Astrocyte (in vitro differentiated cells and primary cell): ENCODE data around the gene GTF3C6.

Experiments
- EZH2 ChIP-seq: IDR thresholded peaks from 2 replicates; pipeline ENCODE4 v1.6.1; 2012; ENCODE audit warnings: mild to moderate bottlenecking, low read length, inconsistent platforms; ENCODE audit not compliant: insufficient read depth
- TF ChIP-seq, protein P1 (sequence below): IDR thresholded peaks from 2 replicates; pipeline ENCODE4 v1.5.1; 2011; ENCODE audit warnings: low read depth, mild to moderate bottlenecking, inconsistent platforms, low read length, moderate library complexity; ENCODE audit not compliant: insufficient read depth

DNA sequence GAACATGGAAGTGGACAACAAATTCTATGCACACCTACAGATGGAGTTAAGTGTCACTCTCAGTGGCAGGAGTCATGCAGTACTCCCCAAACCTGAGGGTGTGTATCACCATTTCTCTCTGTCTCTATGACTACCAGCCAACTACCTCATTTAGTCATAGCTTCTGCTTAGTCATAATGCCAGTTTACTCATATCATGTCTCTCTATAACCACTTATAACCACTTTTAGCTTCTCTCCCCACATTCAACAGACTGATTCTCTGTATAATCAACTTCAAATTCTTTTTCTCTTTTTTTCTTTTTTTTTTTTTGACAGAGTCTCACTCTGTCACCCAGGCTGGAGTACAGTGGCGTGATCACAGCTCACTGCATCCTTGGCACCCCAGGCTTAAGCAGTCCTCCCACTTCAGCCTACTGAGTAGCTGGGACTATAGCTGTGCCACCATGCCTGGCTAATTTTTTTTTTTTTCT lies 13.8 kb upstream of the GTF3C6 start:
- TF ChIP-seq, protein P1, sequence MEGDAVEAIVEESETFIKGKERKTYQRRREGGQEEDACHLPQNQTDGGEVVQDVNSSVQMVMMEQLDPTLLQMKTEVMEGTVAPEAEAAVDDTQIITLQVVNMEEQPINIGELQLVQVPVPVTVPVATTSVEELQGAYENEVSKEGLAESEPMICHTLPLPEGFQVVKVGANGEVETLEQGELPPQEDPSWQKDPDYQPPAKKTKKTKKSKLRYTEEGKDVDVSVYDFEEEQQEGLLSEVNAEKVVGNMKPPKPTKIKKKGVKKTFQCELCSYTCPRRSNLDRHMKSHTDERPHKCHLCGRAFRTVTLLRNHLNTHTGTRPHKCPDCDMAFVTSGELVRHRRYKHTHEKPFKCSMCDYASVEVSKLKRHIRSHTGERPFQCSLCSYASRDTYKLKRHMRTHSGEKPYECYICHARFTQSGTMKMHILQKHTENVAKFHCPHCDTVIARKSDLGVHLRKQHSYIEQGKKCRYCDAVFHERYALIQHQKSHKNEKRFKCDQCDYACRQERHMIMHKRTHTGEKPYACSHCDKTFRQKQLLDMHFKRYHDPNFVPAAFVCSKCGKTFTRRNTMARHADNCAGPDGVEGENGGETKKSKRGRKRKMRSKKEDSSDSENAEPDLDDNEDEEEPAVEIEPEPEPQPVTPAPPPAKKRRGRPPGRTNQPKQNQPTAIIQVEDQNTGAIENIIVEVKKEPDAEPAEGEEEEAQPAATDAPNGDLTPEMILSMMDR: no peak
- no peak for TF ChIP-seq EZH2
